Activated CD8-positive, alpha-beta memory T cell treated with anti-CD3 and anti-CD28 coated beads, Interleukin-2, amount 10 ng/mL, durations not matched to agents 7 days and 5 days (primary cell): ENCODE data around the gene GPC1. TPM values are rescaled to one million over a fixed set of nuclear protein-coding genes. Genes with fewer than 3 reads are reported as not detected.
"Not testable (repeated sequence)": the region's sequence is repeated elsewhere in the genome, so short reads cannot be mapped to it uniquely, and the experiment has no call there.

ENCODE experiments used
- ATAC-seq: fragments of 150-1000 bp; cut with Tn5 transposase; one replicate; pipeline ENCODE4 v1.10.0; 2021; ENCODE audit warnings: moderate library complexity
- CTCF ChIA-PET: fragments of 350-600 bp; sonication (Branson Sonifier 250); formaldehyde crosslinking; loops from one replicate; lab custom pipeline; 2021; ENCODE audit warnings: antibody characterized with exemption; lab: Charles Lee
- DNase-seq: peaks from one replicate; pipeline ENCODE4 v3.0.0-alpha.2; 2020
- H3K27ac Mint-ChIP-seq: one replicate; pipeline ENCODE4 v1.8.0; 2021; ENCODE audit warnings: mild to moderate bottlenecking, mixed read lengths
- H3K27me3 Mint-ChIP-seq: one replicate; pipeline ENCODE4 v1.8.0; 2021; ENCODE audit warnings: mixed read lengths
- H3K36me3 Mint-ChIP-seq: one replicate; pipeline ENCODE4 v1.8.0; 2021; ENCODE audit warnings: mild to moderate bottlenecking, mixed read lengths
- H3K4me1 Mint-ChIP-seq: one replicate; pipeline ENCODE4 v1.8.0; 2021; ENCODE audit warnings: mixed read lengths
- H3K4me3 Mint-ChIP-seq: one replicate; pipeline ENCODE4 v1.8.0; 2021; ENCODE audit warnings: mild to moderate bottlenecking, moderate library complexity, mixed read lengths
- H3K9me3 Mint-ChIP-seq: one replicate; pipeline ENCODE4 v1.8.0; 2022; ENCODE audit warnings: low read depth, mixed read lengths
- total RNA-seq, 2 experiments: library from RNA; stranded (reverse); gene quantifications; one replicate each; pipeline ENCODE4 v1.2.3, GENCODE V29; 2021

The GPC1 gene, protein sequence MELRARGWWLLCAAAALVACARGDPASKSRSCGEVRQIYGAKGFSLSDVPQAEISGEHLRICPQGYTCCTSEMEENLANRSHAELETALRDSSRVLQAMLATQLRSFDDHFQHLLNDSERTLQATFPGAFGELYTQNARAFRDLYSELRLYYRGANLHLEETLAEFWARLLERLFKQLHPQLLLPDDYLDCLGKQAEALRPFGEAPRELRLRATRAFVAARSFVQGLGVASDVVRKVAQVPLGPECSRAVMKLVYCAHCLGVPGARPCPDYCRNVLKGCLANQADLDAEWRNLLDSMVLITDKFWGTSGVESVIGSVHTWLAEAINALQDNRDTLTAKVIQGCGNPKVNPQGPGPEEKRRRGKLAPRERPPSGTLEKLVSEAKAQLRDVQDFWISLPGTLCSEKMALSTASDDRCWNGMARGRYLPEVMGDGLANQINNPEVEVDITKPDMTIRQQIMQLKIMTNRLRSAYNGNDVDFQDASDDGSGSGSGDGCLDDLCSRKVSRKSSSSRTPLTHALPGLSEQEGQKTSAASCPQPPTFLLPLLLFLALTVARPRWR
- total RNA-seq, result 1 to 10 TPM; 3.2 to 4.5 TPM

DNA sequence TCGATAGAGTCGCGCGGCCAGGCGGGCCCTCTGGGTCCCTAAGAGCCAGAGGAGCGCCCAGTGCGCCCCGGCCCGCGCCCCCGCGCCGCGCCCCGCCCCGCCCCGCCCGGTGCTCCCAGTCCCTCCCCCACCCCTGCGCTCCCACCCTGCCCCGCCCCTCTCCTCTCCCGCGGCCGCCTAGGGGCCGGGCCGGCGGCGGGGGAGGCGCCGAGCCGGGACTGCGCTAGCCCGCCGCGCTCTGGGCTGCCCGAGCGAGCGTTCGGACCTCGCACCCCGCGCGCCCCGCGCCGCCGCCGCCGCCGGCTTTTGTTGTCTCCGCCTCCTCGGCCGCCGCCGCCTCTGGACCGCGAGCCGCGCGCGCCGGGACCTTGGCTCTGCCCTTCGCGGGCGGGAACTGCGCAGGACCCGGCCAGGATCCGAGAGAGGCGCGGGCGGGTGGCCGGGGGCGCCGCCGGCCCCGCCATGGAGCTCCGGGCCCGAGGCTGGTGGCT is at the start of gene GPC1:
TSS of gene GPC1 (plus strand) at position 207 of the 491 bp plus-strand sequence. CDS start at position 463, 256 bp downstream.
- ATAC-seq (peak; percentile 83), DNase-seq (peak; percentile 75)
- CTCF ChIA-PET, result interaction anchor here (2.1 kb wide), 1 partner anchor 203 kb away, joined by 12 read pairs; no protein-coding TSS in a partner anchor
- Mint-ChIP-seq H3K9me3 (no peaks in the 10 kb centered on the region), H3K36me3 (no peaks in the 10 kb centered on the region), H3K4me3 (peak within 1 kb of the TSS; percentile 69), H3K27me3 (peaks cover 16% of the 10 kb centered on the region), H3K4me1 (peaks cover 5% of the 10 kb centered on the region), H3K27ac (peak within 1 kb of the TSS; percentile 72)

- Mint-ChIP-seq H3K27ac (no peak overlapping the region), H3K4me1 (no peaks in the 10 kb centered on the region), H3K4me3 (no peak overlapping the region), H3K36me3 (no peaks in the 10 kb centered on the region), H3K27me3 (no peaks in the 10 kb centered on the region), H3K9me3 (no peaks in the 10 kb centered on the region)
- DNase-seq, result no peak
- ATAC-seq, result no peak
- CTCF ChIA-PET, result no interaction called here
These were observed 49.1 kb upstream of the GPC1 start for GRCh38 chr2:240386326-240386725.

DNA sequence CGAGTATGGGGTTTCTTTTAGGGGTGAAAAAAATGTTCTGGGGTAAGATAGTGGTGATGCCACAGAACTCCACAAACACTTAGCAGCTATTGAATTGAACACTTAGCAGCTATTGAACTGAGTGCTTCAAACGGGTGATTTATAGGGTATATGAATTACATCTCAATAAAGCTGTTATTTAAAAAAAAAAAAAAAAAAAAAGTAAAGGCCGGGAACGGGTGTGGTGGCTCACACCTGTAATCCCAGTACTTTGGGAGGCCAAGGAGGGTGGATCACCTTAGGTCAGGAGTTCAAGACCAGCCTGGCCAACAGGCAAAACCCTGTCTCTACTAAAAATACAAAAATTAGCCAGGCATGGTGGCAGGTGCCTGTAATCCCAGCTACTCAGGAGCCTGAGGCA is 48.7 kb upstream of the GPC1 start:
- H3K27me3 Mint-ChIP-seq, H3K4me1 Mint-ChIP-seq, H3K9me3 Mint-ChIP-seq, H3K36me3 Mint-ChIP-seq, CTCF ChIA-PET, H3K27ac Mint-ChIP-seq, ATAC-seq, H3K4me3 Mint-ChIP-seq, DNase-seq: not testable (repeated sequence)

DNA sequence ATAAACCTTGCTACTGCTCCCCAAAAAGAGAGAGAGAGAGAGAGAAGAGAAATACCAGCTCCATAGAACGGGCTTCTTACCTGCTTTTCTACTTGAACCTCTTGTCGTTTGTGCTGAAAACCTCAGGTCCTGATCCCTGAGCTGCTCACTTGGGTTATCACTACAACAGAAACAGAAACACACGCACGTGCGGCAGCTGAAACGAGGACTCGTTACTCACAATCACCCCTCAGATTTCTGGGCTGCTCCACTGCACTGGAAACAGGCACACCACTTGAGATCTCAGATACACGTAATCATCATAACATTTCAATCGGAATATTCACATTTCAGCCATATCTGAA is 48.2 kb upstream of the GPC1 start:
- DNase-seq (no peak), ATAC-seq (no peak)
- no peaks in the 10 kb centered on the region for H3K9me3 Mint-ChIP-seq
- no peak overlapping the region for H3K4me3 Mint-ChIP-seq
- no peak overlapping the region for H3K27ac Mint-ChIP-seq
- no peaks in the 10 kb centered on the region for H3K27me3 Mint-ChIP-seq
- H3K36me3 Mint-ChIP-seq, result no peaks in the 10 kb centered on the region
- H3K4me1 Mint-ChIP-seq, result peaks cover under 1% of the 10 kb centered on the region
- CTCF ChIA-PET, result no interaction called here

GRCh38 chr2:240387669-240388358 is 47.6 kb upstream of the GPC1 start:
- Mint-ChIP-seq H3K27me3 (no peaks in the 10 kb centered on the region), H3K27ac (no peak overlapping the region), H3K9me3 (no peaks in the 10 kb centered on the region), H3K4me1 (peaks cover 5% of the 10 kb centered on the region), H3K4me3 (no peak overlapping the region), H3K36me3 (no peaks in the 10 kb centered on the region)
- ATAC-seq (no peak), DNase-seq (no peak)
- CTCF ChIA-PET, result no interaction called here

- Mint-ChIP-seq H3K4me1 (peaks cover 5% of the 10 kb centered on the region), H3K27me3 (no peaks in the 10 kb centered on the region), H3K9me3 (no peaks in the 10 kb centered on the region), H3K27ac (no peak overlapping the region), H3K36me3 (no peaks in the 10 kb centered on the region), H3K4me3 (no peak overlapping the region)
- CTCF ChIA-PET, result no interaction called here
- no peak for ATAC-seq
- DNase-seq, result no peak
These were observed 46.8 kb upstream of the GPC1 start for GRCh38 chr2:240388471-240389301.

DNA sequence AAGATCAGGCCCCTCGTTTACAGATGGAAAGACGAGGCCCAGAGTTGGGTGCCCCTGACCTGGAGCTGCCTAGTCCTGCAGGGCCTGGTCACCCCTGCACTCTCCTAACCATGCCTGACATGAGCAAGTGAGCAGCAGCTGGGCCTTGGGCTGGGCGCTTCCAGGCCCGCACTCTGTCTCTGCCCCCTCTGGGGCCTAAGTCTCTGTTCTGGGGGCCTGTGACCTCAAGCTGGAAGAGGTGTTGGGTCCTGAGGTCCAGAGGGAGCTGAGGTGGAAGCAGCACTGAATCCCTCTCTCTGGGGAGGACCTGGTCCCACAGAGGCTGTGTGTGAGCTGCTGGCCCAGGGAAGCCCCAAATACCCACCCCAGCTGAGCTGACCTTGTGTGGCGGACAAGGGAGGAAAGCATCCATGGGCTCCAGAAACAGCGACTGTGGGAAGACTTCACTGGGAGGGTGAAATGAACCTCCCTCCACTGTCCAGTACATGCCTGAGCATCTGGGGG is 46.1 kb upstream of the GPC1 start:
- no peaks in the 10 kb centered on the region for H3K9me3 Mint-ChIP-seq
- H3K27me3 Mint-ChIP-seq, result no peaks in the 10 kb centered on the region
- no peak overlapping the region for H3K27ac Mint-ChIP-seq
- H3K4me1 Mint-ChIP-seq, result peaks cover 5% of the 10 kb centered on the region
- CTCF ChIA-PET, result no interaction called here
- no peak overlapping the region for H3K4me3 Mint-ChIP-seq
- no peaks in the 10 kb centered on the region for H3K36me3 Mint-ChIP-seq
- no peak for ATAC-seq
- DNase-seq, result no peak

DNA sequence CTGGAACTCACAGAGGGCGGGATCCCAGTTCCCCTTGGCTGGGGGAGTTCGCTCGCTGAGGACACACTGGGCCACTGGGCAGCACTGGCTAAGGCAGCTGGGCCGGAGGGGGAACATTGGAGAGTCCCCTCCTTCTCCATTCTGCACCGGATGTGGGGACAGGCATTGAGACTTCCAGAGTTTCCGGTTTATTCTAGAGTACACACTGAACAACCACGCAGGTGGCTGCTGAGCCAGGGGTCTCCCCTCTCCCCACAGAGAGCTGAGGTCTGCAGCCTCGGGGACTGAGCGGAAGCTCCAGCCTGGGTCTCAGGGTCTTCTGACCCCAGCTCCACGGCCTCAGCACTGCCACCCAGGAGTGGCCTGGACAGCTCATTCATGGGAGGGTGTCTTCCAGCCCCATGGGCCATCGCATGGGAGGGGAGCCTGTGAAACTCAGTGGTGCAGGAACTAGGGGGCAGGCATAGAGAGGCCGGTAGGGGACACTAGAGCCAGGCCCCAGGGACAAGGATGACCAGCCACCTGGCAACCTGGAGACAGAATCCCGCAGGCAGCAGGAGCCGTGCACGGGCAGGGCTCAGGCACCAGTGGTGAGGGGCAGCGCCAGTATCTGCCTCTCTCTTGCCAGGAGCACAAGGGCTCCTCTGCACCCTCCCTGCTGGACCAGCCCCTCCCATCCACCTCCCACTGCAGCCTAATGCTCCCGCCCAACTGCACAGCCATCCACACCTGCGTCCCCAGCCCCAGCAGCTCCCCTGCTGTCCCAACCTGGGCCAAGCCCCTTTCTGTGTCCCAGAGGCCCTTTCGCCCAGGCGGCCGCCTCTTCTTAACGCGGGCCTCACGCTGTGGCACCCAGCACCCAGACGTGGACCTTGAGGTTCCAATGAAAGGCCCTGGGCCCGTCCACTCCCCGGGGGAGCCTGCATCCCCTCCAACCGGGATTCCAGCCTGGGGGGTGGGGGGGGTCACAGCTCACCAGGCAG is 45.1 kb upstream of the GPC1 start:
- no peaks in the 10 kb centered on the region for H3K36me3 Mint-ChIP-seq
- DNase-seq (no peak), ATAC-seq (no peak)
- H3K9me3 Mint-ChIP-seq, result no peaks in the 10 kb centered on the region
- H3K4me1 Mint-ChIP-seq, result peaks cover 5% of the 10 kb centered on the region
- CTCF ChIA-PET, result no interaction called here
- no peaks in the 10 kb centered on the region for H3K27me3 Mint-ChIP-seq
- no peak overlapping the region for H3K4me3 Mint-ChIP-seq
- H3K27ac Mint-ChIP-seq, result no peak overlapping the region

- H3K4me3 Mint-ChIP-seq, result no peak overlapping the region
- no peaks in the 10 kb centered on the region for H3K9me3 Mint-ChIP-seq
- H3K27ac Mint-ChIP-seq, result no peak overlapping the region
- no peaks in the 10 kb centered on the region for H3K27me3 Mint-ChIP-seq
- H3K36me3 Mint-ChIP-seq, result no peaks in the 10 kb centered on the region
- ATAC-seq, result no peak
- peaks cover 5% of the 10 kb centered on the region for H3K4me1 Mint-ChIP-seq
- no peak for DNase-seq
- CTCF ChIA-PET, result no interaction called here
These were observed 44.1 kb upstream of the GPC1 start for GRCh38 chr2:240391111-240392051.

GRCh38 chr2:240392084-240392947 is 43.1 kb upstream of the GPC1 start:
- H3K27ac Mint-ChIP-seq, result no peak overlapping the region
- no peaks in the 10 kb centered on the region for H3K9me3 Mint-ChIP-seq
- ATAC-seq (peak; percentile 48), DNase-seq (no peak)
- H3K4me3 Mint-ChIP-seq, result no peak overlapping the region
- H3K27me3 Mint-ChIP-seq, result no peaks in the 10 kb centered on the region
- no peaks in the 10 kb centered on the region for H3K36me3 Mint-ChIP-seq
- H3K4me1 Mint-ChIP-seq, result peaks cover 5% of the 10 kb centered on the region
- CTCF ChIA-PET, result no interaction called here
